Caco-2 (cell line): ENCODE results near the gene MRPL41. TPM values are rescaled to one million over a fixed set of nuclear protein-coding genes. Genes with fewer than 3 reads are reported as not detected.

Source experiments
- BruUV-seq: library from RNA; stranded (reverse); fragments of 400-500 nt; replicated peaks from 2 replicates; lab custom pipeline; 2021; lab: Mats Ljungman, UMichigan
- CTCF ChIA-PET: fragments of 300-600 bp; sonication (Branson Sonifier 250); formaldehyde crosslinking; loops from one replicate; lab custom pipeline; 2022; ENCODE audit warnings: antibody characterized with exemption; lab: Charles Lee
- POLR2A ChIA-PET: fragments of 300-600 bp; sonication (Branson Sonifier 250); formaldehyde crosslinking; loops from one replicate; lab custom pipeline; 2022; ENCODE audit warnings: antibody characterized with exemption; lab: Charles Lee
- DNase-seq, 2 experiments: peaks; one replicate each; pipeline versions ENCODE4 v3.0.0 to v3.0.0-alpha.2; 2020 to 2022
- H3K27me3 ChIP-seq: replicated peaks from 2 replicates; pipeline ENCODE4 v1.6.0; 2011; ENCODE audit warnings: low read length; ENCODE audit not compliant: control insufficient read depth, insufficient read depth
- H3K36me3 ChIP-seq: 2 replicates; pipeline ENCODE4 v1.5.1; 2011; ENCODE audit warnings: low read length; ENCODE audit not compliant: control insufficient read depth, insufficient read depth
- H3K4me1 ChIP-seq: fragments of 250-450 bp; sonication (Bioruptor Pico); 2 replicates; pipeline ENCODE4 v1.5.1; 2020; ENCODE audit warnings: mild to moderate bottlenecking
- H3K4me3 ChIP-seq: 2 replicates; pipeline ENCODE4 v1.5.1; 2011; ENCODE audit warnings: low read depth, mild to moderate bottlenecking, control low read depth, low read length
- H3K9me3 ChIP-seq: fragments of 250-450 bp; sonication (Bioruptor Pico); 2 replicates; pipeline ENCODE4 v1.5.1; 2020; ENCODE audit warnings: mild to moderate bottlenecking, moderate library complexity
- H3K27ac Mint-ChIP-seq: one replicate; pipeline ENCODE4 v1.8.0; 2022; ENCODE audit warnings: mixed read lengths; ENCODE audit not compliant: unreplicated experiment
- H3K27me3 Mint-ChIP-seq: one replicate; pipeline ENCODE4 v1.8.0; 2022; ENCODE audit warnings: mixed read lengths; ENCODE audit not compliant: insufficient read depth, unreplicated experiment
- H3K36me3 Mint-ChIP-seq: one replicate; pipeline ENCODE4 v1.8.0; 2022; ENCODE audit warnings: mild to moderate bottlenecking, mixed read lengths; ENCODE audit not compliant: insufficient read depth, unreplicated experiment
- H3K4me1 Mint-ChIP-seq: one replicate; pipeline ENCODE4 v1.8.0; 2022; ENCODE audit warnings: low read depth, mixed read lengths; ENCODE audit not compliant: unreplicated experiment
- H3K4me3 Mint-ChIP-seq: one replicate; pipeline ENCODE4 v1.8.0; 2022; ENCODE audit warnings: mild to moderate bottlenecking, moderate library complexity, mixed read lengths; ENCODE audit not compliant: unreplicated experiment
- H3K9me3 Mint-ChIP-seq: one replicate; pipeline ENCODE4 v1.8.0; 2022; ENCODE audit warnings: mixed read lengths; ENCODE audit not compliant: unreplicated experiment
- intact Hi-C: fragments of 100-400 bp; cut with micrococcal nuclease; formaldehyde crosslinking; loops from one replicate; pipeline ENCODE4 v1.10.0; 2022; ENCODE audit not compliant: unreplicated experiment
- total RNA-seq: library from RNA; stranded (reverse); gene quantifications from 2 replicates; pipeline ENCODE4 v1.2.3, GENCODE V29; 2022
- TF ChIP-seq, protein P1 (sequence below), 2 experiments: fragments of 200-600 bp in 1 of 2; IDR thresholded peaks; 1 replicate in 1 of 2; 2 replicates in 1 of 2; pipeline versions ENCODE4 v1.5.1 to v1.8.0; 2011 to 2022; ENCODE audit warnings: antibody characterized with exemption in 1 of 2, control low read depth in 1 of 2, inconsistent platforms in 1 of 2, low read depth in 1 of 2, low read length in 1 of 2, mild to moderate bottlenecking in 1 of 2, moderate library complexity in 1 of 2; ENCODE audit not compliant: insufficient read depth in 1 of 2, severe bottlenecking in 1 of 2, unreplicated experiment in 1 of 2

Gene MRPL41
- total RNA-seq, 1 experiment from 2014 or later, result 44.2 TPM

DNA sequence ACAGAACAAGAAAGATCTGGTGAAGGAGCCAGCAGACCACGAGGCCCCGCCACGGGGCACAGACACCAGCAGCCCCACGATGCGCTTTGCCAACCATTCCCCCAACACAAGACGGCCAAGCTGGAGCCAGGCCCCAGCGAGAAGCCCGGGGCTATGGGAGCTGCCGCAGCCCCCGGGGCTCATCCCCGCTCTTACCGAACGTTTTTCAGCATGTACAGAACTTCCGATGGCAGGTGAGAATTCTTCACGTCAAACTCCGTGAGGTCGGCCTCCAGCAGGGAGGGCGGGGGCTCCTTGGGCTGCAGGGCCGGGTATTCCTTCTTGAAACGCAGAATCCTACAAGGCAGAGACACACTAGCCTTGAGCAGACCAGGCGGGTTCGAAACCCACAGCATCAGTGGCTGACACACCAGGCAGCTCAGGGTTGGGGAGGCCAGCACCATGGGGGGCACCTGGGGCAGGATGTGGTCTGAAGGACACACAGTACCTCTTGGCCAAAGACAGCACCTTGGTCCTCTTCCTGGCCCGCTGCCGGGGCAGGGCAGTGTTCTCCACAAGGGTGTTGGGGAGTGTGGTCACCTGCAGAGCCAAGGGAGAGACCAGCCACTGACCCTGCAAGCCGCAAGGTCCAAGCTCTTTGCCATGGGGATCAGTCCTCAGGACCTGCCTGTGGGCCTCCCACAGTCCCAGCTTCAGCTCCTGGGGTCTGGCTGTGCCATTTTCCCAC is 8.3 kb upstream of the MRPL41 start:
- H3K4me1 Mint-ChIP-seq, result no peaks in the 10 kb centered on the region
- Histone ChIP-seq H3K4me3 (no peak overlapping the region), H3K36me3 (no peaks in the 10 kb centered on the region), H3K4me1 (no peaks in the 10 kb centered on the region), H3K27me3 (no peaks in the 10 kb centered on the region), H3K9me3 (no peaks in the 10 kb centered on the region)
- intact Hi-C loops, result no loop called here
- BruUV-seq, result no TSS peak
- no peaks in the 10 kb centered on the region for H3K36me3 Mint-ChIP-seq
- ChIA-PET CTCF (no interaction called here), POLR2A (no interaction called here)
- no peak overlapping the region for H3K4me3 Mint-ChIP-seq
- H3K9me3 Mint-ChIP-seq, result peaks cover 10% of the 10 kb centered on the region
- no peak overlapping the region for H3K27ac Mint-ChIP-seq
- TF ChIP-seq, protein P1, sequence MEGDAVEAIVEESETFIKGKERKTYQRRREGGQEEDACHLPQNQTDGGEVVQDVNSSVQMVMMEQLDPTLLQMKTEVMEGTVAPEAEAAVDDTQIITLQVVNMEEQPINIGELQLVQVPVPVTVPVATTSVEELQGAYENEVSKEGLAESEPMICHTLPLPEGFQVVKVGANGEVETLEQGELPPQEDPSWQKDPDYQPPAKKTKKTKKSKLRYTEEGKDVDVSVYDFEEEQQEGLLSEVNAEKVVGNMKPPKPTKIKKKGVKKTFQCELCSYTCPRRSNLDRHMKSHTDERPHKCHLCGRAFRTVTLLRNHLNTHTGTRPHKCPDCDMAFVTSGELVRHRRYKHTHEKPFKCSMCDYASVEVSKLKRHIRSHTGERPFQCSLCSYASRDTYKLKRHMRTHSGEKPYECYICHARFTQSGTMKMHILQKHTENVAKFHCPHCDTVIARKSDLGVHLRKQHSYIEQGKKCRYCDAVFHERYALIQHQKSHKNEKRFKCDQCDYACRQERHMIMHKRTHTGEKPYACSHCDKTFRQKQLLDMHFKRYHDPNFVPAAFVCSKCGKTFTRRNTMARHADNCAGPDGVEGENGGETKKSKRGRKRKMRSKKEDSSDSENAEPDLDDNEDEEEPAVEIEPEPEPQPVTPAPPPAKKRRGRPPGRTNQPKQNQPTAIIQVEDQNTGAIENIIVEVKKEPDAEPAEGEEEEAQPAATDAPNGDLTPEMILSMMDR (IDR thresholded peaks at IDR 0.05; ENCODE audit: insufficient read depth in 1 of 2, low read depth in 1 of 2, low read length in 1 of 2, severe bottlenecking in 1 of 2, unreplicated experiment in 1 of 2), result no peak
- no peaks in the 10 kb centered on the region for H3K27me3 Mint-ChIP-seq
- DNase-seq, result no peak

DNA sequence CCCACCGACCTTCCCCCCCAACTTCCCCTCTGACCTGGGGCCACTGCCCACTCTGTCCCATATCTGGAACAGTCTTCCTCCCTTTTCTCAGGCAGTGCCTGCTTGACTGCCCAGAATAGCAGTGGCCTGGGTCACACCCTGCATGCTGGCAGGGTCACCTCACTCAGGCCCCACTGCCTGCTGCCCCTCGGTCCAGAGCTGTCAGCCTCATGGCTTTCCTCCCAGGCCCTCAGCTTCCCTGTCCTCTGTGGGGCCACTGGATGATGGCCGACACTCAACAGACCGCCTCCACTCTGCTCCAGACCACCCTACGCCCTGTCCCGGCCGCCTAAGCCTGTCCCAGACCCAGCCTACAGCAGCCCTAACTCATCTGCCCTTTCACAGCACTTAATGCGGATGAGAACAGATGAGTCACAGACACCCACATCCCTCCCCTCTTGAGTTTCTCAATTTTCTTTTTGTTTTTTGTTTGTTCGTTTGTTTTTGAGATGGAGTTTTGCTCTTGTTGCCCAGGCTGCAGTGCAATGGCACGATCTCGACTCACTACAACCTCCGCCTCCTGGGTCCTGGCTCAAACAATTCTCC is 7.4 kb upstream of the MRPL41 start:
- H3K4me3 ChIP-seq, result no peak overlapping the region
- DNase-seq, result no peak
- H3K27me3 Mint-ChIP-seq, result no peaks in the 10 kb centered on the region
- H3K4me3 Mint-ChIP-seq, result no peak overlapping the region
- POLR2A ChIA-PET, result no interaction called here
- no peaks in the 10 kb centered on the region for H3K4me1 Mint-ChIP-seq
- BruUV-seq, result no TSS peak
- H3K9me3 ChIP-seq, result no peaks in the 10 kb centered on the region
- no peak overlapping the region for H3K27ac Mint-ChIP-seq
- TF ChIP-seq, protein P1 (IDR thresholded peaks at IDR 0.05; ENCODE audit: insufficient read depth in 1 of 2, low read depth in 1 of 2, low read length in 1 of 2, severe bottlenecking in 1 of 2, unreplicated experiment in 1 of 2), result no peak
- CTCF ChIA-PET, result no interaction called here
- H3K9me3 Mint-ChIP-seq, result peaks cover 10% of the 10 kb centered on the region
- no peaks in the 10 kb centered on the region for H3K4me1 ChIP-seq
- no peaks in the 10 kb centered on the region for H3K36me3 Mint-ChIP-seq
- no peaks in the 10 kb centered on the region for H3K27me3 ChIP-seq
- intact Hi-C loops, result no loop called here
- no peaks in the 10 kb centered on the region for H3K36me3 ChIP-seq

DNA sequence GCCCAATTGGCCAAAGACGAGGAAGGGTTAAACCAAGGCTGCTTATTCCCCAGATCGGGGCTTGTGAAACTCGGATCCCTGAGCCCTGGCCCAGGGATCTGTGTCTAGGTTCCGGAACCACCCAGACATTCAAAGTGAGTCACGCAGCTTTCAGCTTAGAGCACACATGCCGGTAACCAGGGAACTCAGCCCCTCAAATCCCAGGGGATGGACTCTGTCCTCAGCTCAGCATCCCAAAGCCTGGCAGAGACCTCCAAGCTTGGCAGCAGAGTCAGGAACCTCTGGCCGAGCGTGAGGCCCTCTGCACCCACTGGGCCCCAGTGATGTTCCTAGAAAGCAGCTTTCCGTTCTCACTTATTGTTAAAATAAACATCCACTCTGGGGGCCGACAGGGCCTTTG is 6.6 kb upstream of the MRPL41 start:
- Histone ChIP-seq H3K4me3 (no peak overlapping the region), H3K27me3 (no peaks in the 10 kb centered on the region), H3K4me1 (peaks cover 4% of the 10 kb centered on the region; the same call in 1 of the 2 replicates), H3K36me3 (no peaks in the 10 kb centered on the region), H3K9me3 (no peaks in the 10 kb centered on the region)
- H3K4me1 Mint-ChIP-seq, result no peaks in the 10 kb centered on the region
- intact Hi-C loops, result no loop called here
- no peaks in the 10 kb centered on the region for H3K27me3 Mint-ChIP-seq
- no peak overlapping the region for H3K4me3 Mint-ChIP-seq
- H3K27ac Mint-ChIP-seq, result no peak overlapping the region
- no TSS peak for BruUV-seq
- TF ChIP-seq, protein P1 (IDR thresholded peaks at IDR 0.05; ENCODE audit: insufficient read depth in 1 of 2, low read depth in 1 of 2, low read length in 1 of 2, severe bottlenecking in 1 of 2, unreplicated experiment in 1 of 2), result no peak
- H3K9me3 Mint-ChIP-seq, result peaks cover 10% of the 10 kb centered on the region
- H3K36me3 Mint-ChIP-seq, result peaks cover 2% of the 10 kb centered on the region
- CTCF ChIA-PET, result no interaction called here
- POLR2A ChIA-PET, result no interaction called here
- no peak for DNase-seq
